ENCODE results near the gene FIGN.

The FIGN gene

GRCh38 chr2:163552758-163553157 is 183.1 kb downstream of the FIGN start:
- no peak for DNase-seq

GRCh38 chr2:163551616-163552373 is 184.0 kb downstream of the FIGN start:
- no peak for DNase-seq

- no peak for DNase-seq
These were observed 186.8 kb downstream of the FIGN start for GRCh38 chr2:163548970-163549369.

Measured in stimulated activated CD4-positive, alpha-beta T cell treated with anti-CD3 and anti-CD28 coated beads, Interleukin-15, amount 100 ng/mL, for 24 hours (primary cell).